Heart left ventricle (tissue), 16 donors: Measurements from ENCODE around the gene PTCD3. TPM values are rescaled to one million over a fixed set of nuclear protein-coding genes. Genes with fewer than 3 reads are reported as not detected.

Source experiments
- ATAC-seq, 4 donors: fragments of 200-7000 bp; cut with Tn5 transposase; one replicate each; pipeline ENCODE4 v1.9.1; 2020 to 2022; ENCODE audit warnings: moderate library complexity in 4 of 4, mild to moderate bottlenecking in 3 of 4, moderate number of reproducible peaks in 1 of 4
- DNase-seq, 5 donors: peaks; one replicate each; pipeline ENCODE4 v3.0.0-alpha.2; 2020
- H3K27ac ChIP-seq, 12 donors: fragments of 200-600 bp; sonication (generic) in 4 of 12; one replicate each; pipeline versions ENCODE4 v1.5.0 to v1.8.0; 2016 to 2022; ENCODE audit warnings: mild to moderate bottlenecking in 2 of 12
- H3K27me3 ChIP-seq, 9 donors: fragments of 200-600 bp; sonication (generic) in 2 of 9; one replicate each; pipeline versions ENCODE4 v1.5.1 to v1.8.0; 2016 to 2022; ENCODE audit warnings: mild to moderate bottlenecking in 3 of 9
- H3K36me3 ChIP-seq, 9 donors: fragments of 200-600 bp; sonication (generic) in 2 of 9; one replicate each; pipeline versions ENCODE4 v1.5.0 to v1.8.0; 2018 to 2022; ENCODE audit warnings: mild to moderate bottlenecking in 2 of 9
- H3K4me1 ChIP-seq, 12 donors: fragments of 200-600 bp; sonication (generic) in 4 of 12; one replicate each; pipeline versions ENCODE4 v1.5.0 to v1.8.0; 2016 to 2022; ENCODE audit warnings: mild to moderate bottlenecking in 3 of 12
- H3K4me3 ChIP-seq, 12 donors: fragments of 200-600 bp; sonication (generic) in 4 of 12; one replicate each; pipeline versions ENCODE4 v1.5.0 to v1.8.0; 2017 to 2022; ENCODE audit warnings: mild to moderate bottlenecking in 9 of 12, moderate library complexity in 4 of 12
- H3K9me3 ChIP-seq, 12 donors: fragments of 200-600 bp; sonication (generic) in 4 of 12; one replicate each; pipeline versions ENCODE4 v1.5.0 to v1.8.0; 2016 to 2022; ENCODE audit warnings: mild to moderate bottlenecking in 1 of 12
- POLR2A ChIP-seq, 2 donors: fragments of 450-650 bp; IDR thresholded peaks; one replicate each; pipeline ENCODE4 v1.6.1; 2017; ENCODE audit warnings: antibody characterized with exemption in 2 of 2, mild to moderate bottlenecking in 2 of 2, moderate library complexity in 2 of 2
- WGBS, 4 donors: extraction: QIAGEN DNeasy Blood & Tissue Kit in 2 of 4; methylation state at CpG; one replicate each; pipeline versions ENCODE4 v1.1.5 to v1.1.7; 2013 to 2018; 5-methylcytosine and 5-hydroxymethylcytosine counted together
- intact Hi-C, 10 donors: fragments of 100-400 bp; cut with DNase I; formaldehyde crosslinking; loops; one replicate each; pipeline versions ENCODE4 v1.11.1 to v1.14.2; 2022
- polyA plus RNA-seq, 2 donors: library from polyadenylated mRNA; stranded (reverse); fragments of 200-250 nt; gene quantifications; one replicate each; pipeline ENCODE4 v1.2.3, GENCODE V29; 2013
- total RNA-seq, 9 donors: library from RNA; depleted of rRNA in 2 of 9; stranded (reverse); fragments of >200 nt in 2 of 9; fragmentation: NEBNext Ultra II Directional in 3 of 9; extraction: Animal tissue kit (Norgen Biotek cat#: 25700) in 3 of 9; gene quantifications; one replicate each; pipeline versions ENCODE4 v1.1.0 to v1.2.4, GENCODE V29; 2016 to 2023
- TF ChIP-seq, protein P1 (sequence below), 12 donors: fragments of 200-600 bp; sonication (generic) in 4 of 12; IDR thresholded peaks; one replicate each; pipeline versions ENCODE4 v1.5.0 to v1.8.0; 2018 to 2022; ENCODE audit warnings: antibody characterized with exemption in 12 of 12, mild to moderate bottlenecking in 5 of 12
- donor health status: ischemic (EF 13 %, LVEDD 7.1; RV severe dilation, severe dysfunction).
- donor health status: healthy with polysubstance abuse.
- donor health status: DM: no; HTN: yes; CAD: no.
- donor health status: DM: no; HTN: no; CAD: no.
- donor health status: ischemic (EF 25% LVEDD 6.9; RV normal size, moderate dysfunction).
- donor health status: ischemic (EF 25% LVEDD 5.7; RV mildly dilated, moderate dysfunction).
- donor health status: healthy.
- donor health status: DM: yes; HTN: yes; CAD: no.
- donor health status: ischemic (EF 35%, LVEDD 5.7; RV mildly dilated, moderate dysfunction).
- donor health status: nonischemic (EF 11% LVEDD 7.7; RV severe dilation, severe dysfunction).
- donor health status: DM: yes; HTN: yes; CAD: no.
- donor health status: PGD.
- donor health status: ischemic (EF 29% LVEDD 5.4; RV normal size, mild dysfunction).
- donor health status: nonischemic (EF 23%, LVEDD 6.1; RV moderate dilation, normal function).

PTCD3 gene
- total and polyA plus RNA-seq, 11 donors = 25.0 to 210 (median 117) TPM

DNA sequence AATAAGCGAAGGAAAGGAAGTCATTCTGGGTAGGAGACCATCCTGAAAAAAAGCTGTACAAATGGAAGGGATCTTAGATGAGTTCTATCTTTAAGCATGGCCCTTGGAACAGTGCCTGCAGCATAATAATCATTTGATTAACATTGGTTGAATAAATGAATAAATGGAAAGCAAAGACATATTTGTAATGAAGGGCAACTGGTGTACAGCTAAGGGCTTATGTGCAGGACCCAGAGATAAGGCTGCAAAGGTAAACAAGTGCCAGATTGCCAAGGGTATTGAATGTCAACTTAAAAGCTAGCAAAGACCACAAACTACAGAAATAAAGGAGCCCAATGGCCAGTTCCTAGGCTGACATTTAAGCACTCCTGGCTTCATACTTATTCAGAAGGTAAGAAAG is 69.8 kb downstream of the PTCD3 start:
- Histone ChIP-seq H3K4me1 (peaks cover 0 to 29% (median 21%) of the 10 kb centered on the region in 12 donors), H3K36me3 (peaks cover 0 to 99% (median 89%) of the 10 kb centered on the region in 9 donors), H3K27ac (peak overlapping the region in 1 of 12 donors; percentile 22), H3K27me3 (no peaks in the 10 kb centered on the region), H3K9me3 (no peaks in the 10 kb centered on the region), H3K4me3 (no peak overlapping the region)
- WGBS, 4 donors = 71 to 88% (median 76%) methylated on average over 1 of the region's 1 CpG
- ATAC-seq = no peak
- TF ChIP-seq, protein P1, sequence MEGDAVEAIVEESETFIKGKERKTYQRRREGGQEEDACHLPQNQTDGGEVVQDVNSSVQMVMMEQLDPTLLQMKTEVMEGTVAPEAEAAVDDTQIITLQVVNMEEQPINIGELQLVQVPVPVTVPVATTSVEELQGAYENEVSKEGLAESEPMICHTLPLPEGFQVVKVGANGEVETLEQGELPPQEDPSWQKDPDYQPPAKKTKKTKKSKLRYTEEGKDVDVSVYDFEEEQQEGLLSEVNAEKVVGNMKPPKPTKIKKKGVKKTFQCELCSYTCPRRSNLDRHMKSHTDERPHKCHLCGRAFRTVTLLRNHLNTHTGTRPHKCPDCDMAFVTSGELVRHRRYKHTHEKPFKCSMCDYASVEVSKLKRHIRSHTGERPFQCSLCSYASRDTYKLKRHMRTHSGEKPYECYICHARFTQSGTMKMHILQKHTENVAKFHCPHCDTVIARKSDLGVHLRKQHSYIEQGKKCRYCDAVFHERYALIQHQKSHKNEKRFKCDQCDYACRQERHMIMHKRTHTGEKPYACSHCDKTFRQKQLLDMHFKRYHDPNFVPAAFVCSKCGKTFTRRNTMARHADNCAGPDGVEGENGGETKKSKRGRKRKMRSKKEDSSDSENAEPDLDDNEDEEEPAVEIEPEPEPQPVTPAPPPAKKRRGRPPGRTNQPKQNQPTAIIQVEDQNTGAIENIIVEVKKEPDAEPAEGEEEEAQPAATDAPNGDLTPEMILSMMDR (IDR thresholded peaks at IDR 0.05) = no peak
- TF ChIP-seq POLR2A (IDR thresholded peaks at IDR 0.05) = no peak
- no peak for DNase-seq
- intact Hi-C loops = loop anchor here in 2 of 10 donors (10.0 kb wide), 1 partner anchor 51 kb away; no protein-coding TSS in a partner anchor

DNA sequence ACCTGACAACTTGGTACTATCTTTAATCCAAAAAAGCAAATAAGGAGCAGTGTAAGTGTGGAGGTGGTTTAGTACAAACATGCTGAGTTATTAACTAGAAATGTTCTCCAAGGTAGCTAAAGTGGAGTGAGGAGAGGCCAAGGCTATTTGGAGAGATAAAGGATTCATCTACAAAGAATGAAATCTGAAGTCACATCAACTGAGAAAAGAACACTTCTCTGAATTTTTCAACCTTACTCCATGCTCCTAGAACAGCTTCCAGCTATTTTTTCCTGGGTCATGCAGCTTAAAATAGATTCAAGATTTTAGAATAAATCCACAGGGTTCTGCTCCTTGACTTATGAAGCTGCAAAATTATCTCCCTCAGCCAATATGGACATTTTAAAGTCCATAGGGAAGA is 70.6 kb downstream of the PTCD3 start:
- Histone ChIP-seq H3K36me3 (peaks cover 0 to 95% (median 86%) of the 10 kb centered on the region in 9 donors), H3K27ac (no peak overlapping the region)
- intact Hi-C loops = loop anchor here in 2 of 10 donors (10.0 kb wide), 1 partner anchor 52 kb away; no protein-coding TSS in a partner anchor

DNA sequence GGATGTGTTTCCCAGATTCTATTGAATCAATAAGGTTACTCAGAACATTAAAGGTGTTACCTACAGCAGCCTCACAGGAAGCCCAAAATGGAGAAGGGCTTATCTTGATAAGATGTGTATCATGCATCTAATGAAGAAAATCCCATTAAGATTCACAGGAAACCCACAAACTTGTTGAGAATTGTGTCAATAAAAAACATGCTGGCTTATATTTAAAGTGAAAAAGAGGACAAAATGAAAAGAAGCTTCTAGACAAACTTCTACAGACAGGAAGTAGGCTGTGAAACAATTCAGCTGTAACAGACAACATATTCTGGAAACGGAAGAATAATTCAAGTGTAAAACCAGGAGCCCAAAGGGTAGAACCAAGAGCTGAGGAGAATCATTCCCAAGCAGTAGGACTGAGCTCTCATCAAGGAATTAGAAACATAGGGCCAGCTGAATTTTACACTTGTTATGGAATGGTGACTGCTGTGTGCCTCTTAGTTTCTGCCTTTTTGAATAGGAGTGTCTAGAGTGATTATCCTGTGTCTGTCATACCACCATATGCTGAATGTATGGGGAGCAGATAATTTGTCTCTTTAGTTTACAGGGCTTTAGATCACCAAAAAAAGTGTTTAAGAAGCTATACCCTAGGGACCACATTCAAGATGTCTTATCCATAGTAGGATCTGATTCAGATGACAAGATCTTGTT is 79.6 kb downstream of the PTCD3 start:
- no peak for TF ChIP-seq POLR2A (IDR thresholded peaks at IDR 0.05)
- TF ChIP-seq, protein P1 (IDR thresholded peaks at IDR 0.05) = no peak
- peaks cover 0 to 28% (median 13%) of the 10 kb centered on the region in 9 donors for H3K36me3 ChIP-seq
- DNase-seq (no peak), ATAC-seq (peak in 2 of 4 donors; percentile 13 to 21)
- H3K27me3 ChIP-seq = no peaks in the 10 kb centered on the region
- peaks cover 0 to 88% (median 59%) of the 10 kb centered on the region in 12 donors for H3K4me1 ChIP-seq
- H3K27ac ChIP-seq = peak overlapping the region in 11 of 12 donors; percentile 9 to 78 (median 56)
- intact Hi-C loops = no loop called here
- 9 to 15% (median 11%) methylated on average over 1 of the region's 1 CpG for WGBS, 4 donors
- H3K4me3 ChIP-seq = peak overlapping the region in 1 of 12 donors; percentile 3
- H3K9me3 ChIP-seq = no peaks in the 10 kb centered on the region

More for the DNA sequence above, 70.6 kb downstream of the PTCD3 start:
- DNase-seq (no peak), ATAC-seq (peak in 1 of 4 donors; percentile 9)
- H3K4me1 ChIP-seq = peaks cover 0 to 30% (median 21%) of the 10 kb centered on the region in 12 donors
- TF ChIP-seq POLR2A (IDR thresholded peaks at IDR 0.05) = no peak
- TF ChIP-seq, protein P1 (IDR thresholded peaks at IDR 0.05) = no peak
- no peaks in the 10 kb centered on the region for H3K27me3 ChIP-seq
- H3K4me3 ChIP-seq = no peak overlapping the region
- H3K9me3 ChIP-seq = no peaks in the 10 kb centered on the region

DNA sequence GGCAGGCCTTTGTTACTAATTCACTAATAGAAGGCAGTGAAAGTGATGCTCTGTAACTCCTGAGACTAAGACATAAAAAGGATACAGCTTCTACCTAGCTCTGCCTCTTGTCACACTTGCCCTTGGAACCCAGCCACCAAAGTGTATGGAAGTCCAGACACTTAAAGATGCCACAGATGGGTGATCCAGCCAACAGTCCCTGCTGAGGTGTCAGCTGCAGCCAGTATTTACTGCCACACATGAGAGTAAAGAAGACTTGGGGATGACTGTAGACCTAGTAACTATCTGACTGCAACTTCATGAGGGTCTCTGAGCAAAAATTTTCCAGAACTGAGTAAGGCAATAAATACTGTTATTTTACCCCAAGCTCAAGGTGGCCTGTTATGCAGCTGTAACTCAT is 80.4 kb downstream of the PTCD3 start:
- intact Hi-C loops = no loop called here
- Histone ChIP-seq H3K9me3 (no peaks in the 10 kb centered on the region), H3K4me3 (no peak overlapping the region), H3K27me3 (no peaks in the 10 kb centered on the region), H3K27ac (peak overlapping the region in 2 of 12 donors; percentile 61 to 78), H3K4me1 (peaks cover 0 to 95% (median 66%) of the 10 kb centered on the region in 12 donors), H3K36me3 (peaks cover 0 to 24% (median 7%) of the 10 kb centered on the region in 9 donors)
- ATAC-seq (no peak), DNase-seq (no peak)
- TF ChIP-seq, protein P1 (IDR thresholded peaks at IDR 0.05) = no peak
- TF ChIP-seq POLR2A (IDR thresholded peaks at IDR 0.05) = no peak
